GM12874 (cell line): ENCODE data around the gene RYR2.

ENCODE experiments used
- CTCF ChIP-seq: IDR thresholded peaks from 2 replicates; pipeline ENCODE4 v1.5.1; 2011; ENCODE audit warnings: low read depth, mild to moderate bottlenecking, control low read depth, low read length, moderate library complexity; ENCODE audit not compliant: insufficient read depth

Gene RYR2

GRCh38 chr1:237863234-237863633, 821.2 kb downstream of the RYR2 start:
- no peak for TF ChIP-seq CTCF

- peak; percentile 94 for TF ChIP-seq CTCF
These were observed 822.6 kb downstream of the RYR2 start for GRCh38 chr1:237864338-237865244.

- no peak for TF ChIP-seq CTCF
These were observed 825.5 kb downstream of the RYR2 start for GRCh38 chr1:237867380-237867888.

DNA sequence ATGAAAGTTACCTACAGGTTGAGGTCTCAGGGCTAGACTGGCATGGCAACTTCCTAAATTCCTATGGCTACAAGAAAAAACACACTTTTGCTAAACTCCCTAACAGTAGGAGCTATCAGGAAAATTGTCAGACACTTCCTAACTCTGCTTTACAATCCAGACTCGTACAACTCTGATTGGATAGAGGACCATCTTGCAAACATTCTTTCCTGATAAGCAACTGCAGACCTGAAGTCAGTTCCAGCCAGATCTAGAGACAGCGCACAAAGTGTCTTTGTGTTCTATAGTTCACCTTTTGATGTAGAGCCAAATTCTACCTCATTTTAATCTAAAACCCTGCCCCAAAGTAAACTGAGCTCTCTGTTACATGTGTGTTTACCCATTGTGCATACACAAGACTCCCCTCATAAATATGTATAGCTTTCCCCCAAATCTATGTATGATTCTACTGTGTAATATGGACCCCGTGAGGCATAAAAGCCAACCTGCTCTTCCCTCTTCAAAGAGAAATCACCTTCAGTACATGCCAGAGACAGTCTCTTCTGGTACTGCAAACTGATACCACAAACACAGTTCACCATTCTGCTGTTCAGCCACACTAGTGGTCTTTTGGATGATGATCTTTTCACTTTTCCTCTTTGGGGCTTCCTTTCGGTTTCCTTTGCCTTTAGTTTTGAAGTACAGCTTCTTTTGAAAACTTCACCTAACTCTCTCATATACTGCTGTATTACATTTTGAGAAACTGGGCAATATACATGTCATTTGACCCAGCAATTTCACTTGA, 827.0 kb downstream of the RYR2 start:
- TF ChIP-seq CTCF, result no peak

DNA sequence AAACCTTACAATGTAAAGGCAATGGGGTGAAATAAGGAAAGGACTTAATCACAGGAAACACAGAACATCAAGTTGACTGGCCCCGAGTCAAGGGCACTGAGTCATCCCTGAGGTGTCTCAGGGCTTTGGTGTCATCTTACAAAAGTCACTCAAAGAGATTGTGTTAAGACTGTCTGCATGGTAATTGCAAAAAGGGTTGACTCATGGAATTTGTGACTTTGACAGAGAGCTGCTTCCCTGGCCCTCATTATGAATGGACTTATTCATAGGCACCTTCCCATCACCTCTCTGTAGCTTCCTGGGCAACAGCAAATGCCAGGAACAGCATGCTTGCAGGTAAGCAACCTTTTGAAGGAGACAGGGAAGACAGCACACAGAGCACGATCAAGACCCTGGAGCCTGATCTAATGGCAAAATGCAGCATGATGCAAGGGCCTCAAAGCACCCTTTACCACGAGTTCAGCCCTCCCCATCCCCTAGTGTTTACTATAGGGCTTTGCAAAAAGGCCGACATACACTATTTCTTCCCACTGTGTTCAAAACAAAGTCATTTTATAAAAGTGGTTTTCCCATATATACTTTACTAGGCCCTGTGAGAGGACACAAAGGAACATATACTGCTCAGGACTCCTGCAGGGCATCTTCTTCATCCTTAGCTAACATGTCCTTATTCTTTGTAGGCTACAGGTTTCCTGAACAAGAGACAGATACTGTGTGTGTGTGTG, 831.7 kb downstream of the RYR2 start:
- TF ChIP-seq CTCF, result no peak

GRCh38 chr1:237875291-237875690, 833.3 kb downstream of the RYR2 start:
- TF ChIP-seq CTCF, result no peak

- no peak for TF ChIP-seq CTCF
These were observed 835.6 kb downstream of the RYR2 start for GRCh38 chr1:237877631-237878030.
